B cell (primary cell): ENCODE results near the gene CNTNAP2.

Experiments used
- CTCF ChIP-seq: fragments of 200-600 bp; IDR thresholded peaks from one replicate; pipeline ENCODE4 v1.8.0; 2022; ENCODE audit warnings: antibody characterized with exemption, mild to moderate bottlenecking
- EZH2 ChIP-seq: IDR thresholded peaks from 2 replicates; pipeline ENCODE4 v1.6.1; 2012; ENCODE audit warnings: borderline replicate concordance, low read depth, mild to moderate bottlenecking, moderate library complexity, low read length; ENCODE audit not compliant: insufficient read depth, poor library complexity, severe bottlenecking

- no peak for TF ChIP-seq CTCF
- no peak for TF ChIP-seq EZH2
These were observed 2096.1 kb downstream of the CNTNAP2 start for GRCh38 chr7:148212731-148213130.
